Measurements from ENCODE around the gene CHGA.

The CHGA gene

DNA sequence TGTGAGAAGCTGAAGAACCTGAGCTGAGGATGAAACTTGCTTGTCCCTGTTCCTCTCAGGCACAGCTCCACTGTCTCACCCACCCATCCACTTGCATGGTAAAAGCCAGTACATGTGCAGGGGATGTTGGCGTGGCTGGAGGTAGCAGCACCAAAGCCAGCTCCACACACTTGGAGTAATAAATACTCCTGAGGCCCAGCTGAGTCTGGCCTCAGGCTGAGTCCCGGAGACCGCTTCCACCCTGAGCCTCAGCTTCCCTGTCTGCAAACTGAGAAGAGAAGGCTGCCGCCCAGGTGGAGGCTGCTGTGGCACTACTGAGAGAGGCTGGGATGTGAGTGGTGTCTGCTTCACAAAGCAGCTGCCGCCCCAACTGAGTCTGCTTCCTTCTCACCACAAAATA is 19.2 kb downstream of the CHGA start:
- no peak overlapping the region for H3K4me3 ChIP-seq (ENCODE audit: control insufficient read depth, low read depth, low read length)
- DNase-seq (ENCODE audit: low read depth): no peak
- TF ChIP-seq, protein P1, sequence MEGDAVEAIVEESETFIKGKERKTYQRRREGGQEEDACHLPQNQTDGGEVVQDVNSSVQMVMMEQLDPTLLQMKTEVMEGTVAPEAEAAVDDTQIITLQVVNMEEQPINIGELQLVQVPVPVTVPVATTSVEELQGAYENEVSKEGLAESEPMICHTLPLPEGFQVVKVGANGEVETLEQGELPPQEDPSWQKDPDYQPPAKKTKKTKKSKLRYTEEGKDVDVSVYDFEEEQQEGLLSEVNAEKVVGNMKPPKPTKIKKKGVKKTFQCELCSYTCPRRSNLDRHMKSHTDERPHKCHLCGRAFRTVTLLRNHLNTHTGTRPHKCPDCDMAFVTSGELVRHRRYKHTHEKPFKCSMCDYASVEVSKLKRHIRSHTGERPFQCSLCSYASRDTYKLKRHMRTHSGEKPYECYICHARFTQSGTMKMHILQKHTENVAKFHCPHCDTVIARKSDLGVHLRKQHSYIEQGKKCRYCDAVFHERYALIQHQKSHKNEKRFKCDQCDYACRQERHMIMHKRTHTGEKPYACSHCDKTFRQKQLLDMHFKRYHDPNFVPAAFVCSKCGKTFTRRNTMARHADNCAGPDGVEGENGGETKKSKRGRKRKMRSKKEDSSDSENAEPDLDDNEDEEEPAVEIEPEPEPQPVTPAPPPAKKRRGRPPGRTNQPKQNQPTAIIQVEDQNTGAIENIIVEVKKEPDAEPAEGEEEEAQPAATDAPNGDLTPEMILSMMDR (IDR thresholded peaks at IDR 0.05; ENCODE audit: control insufficient read depth, insufficient read depth, low read depth, low read length, missing control alignments): no peak

GRCh38 chr14:92942576-92942975 is 19.6 kb downstream of the CHGA start:
- H3K4me3 ChIP-seq (ENCODE audit: control insufficient read depth, low read depth, low read length): no peak overlapping the region
- TF ChIP-seq, protein P1 (IDR thresholded peaks at IDR 0.05; ENCODE audit: control insufficient read depth, insufficient read depth, low read depth, low read length, missing control alignments): no peak
- DNase-seq (ENCODE audit: low read depth): no peak

DNA sequence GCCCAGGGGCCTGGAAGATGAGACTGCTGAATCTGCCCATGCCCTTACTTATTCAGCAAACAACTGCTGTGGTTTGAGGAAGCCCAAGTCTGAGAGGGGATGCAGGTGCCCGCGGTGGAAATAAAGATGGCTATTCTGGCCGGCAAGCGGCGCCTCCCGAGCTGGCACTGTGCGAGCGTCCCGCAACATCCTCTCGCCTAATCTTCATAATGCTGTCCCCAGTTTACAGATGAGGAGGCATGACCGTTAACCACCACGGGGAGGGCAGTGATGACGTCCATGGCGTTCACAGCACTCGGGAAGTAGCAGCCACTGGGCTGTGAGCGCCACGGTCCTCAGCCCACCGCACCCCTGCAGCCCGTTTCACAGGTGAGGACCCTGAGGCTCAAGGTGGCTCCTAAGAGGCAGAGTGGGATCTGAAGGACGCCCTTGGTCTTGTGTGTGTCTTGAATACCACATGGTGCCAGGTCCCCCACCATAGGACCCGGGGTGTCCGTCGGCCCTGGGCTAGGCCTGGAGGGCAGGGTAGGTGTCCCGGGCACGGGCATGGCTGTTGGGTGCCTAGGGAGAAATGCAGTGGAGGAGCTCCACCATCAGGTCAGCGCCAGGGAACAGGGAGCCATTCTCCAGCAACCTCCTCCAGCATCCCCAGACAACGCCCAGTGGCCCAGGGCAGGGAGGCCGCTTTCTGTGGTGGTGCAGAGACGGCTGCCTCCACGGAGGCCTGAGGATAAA is 20.2 kb downstream of the CHGA start:
- H3K4me3 ChIP-seq (ENCODE audit: control insufficient read depth, low read depth, low read length): no peak overlapping the region
- DNase-seq (ENCODE audit: low read depth): no peak
- TF ChIP-seq, protein P1 (IDR thresholded peaks at IDR 0.05; ENCODE audit: control insufficient read depth, insufficient read depth, low read depth, low read length, missing control alignments): no peak

DNA sequence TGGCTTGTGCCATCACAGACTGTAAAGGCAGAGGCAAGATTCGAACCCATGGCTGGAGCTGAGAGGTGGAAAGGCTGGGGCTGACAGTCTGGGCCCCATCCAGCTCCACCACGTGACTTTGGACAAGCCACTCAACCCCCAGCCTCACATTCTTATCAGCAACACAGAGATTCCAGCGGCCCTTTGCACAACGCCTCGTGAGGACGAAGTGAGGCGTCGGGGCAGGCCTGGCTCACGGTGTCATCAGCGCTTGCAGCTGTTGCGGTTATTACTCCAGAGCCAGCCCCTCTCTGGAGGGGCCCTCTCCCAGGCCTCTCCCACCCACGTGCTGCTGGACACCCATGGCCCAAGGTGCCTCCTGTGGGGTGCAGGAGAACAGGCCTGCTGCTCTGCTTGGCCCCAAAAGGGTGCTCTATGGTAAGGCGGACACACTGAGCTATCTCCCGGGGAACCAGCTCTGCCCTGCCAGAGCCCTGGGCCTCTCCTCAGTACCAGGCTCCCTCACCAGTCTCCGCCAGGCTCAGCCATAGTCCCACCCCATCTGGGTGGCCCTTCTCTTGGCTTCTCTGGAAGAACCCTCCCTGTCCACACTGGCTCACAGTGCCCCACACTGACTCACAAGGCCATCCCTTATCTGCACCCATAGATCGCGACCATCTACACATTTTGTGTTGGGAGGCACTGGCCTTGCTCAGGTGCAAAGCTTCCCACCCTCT is 21.1 kb downstream of the CHGA start:
- no peak overlapping the region for H3K4me3 ChIP-seq (ENCODE audit: control insufficient read depth, low read depth, low read length)
- no peak for DNase-seq (ENCODE audit: low read depth)
- TF ChIP-seq, protein P1 (IDR thresholded peaks at IDR 0.05; ENCODE audit: control insufficient read depth, insufficient read depth, low read depth, low read length, missing control alignments): no peak

- DNase-seq (ENCODE audit: low read depth): no peak
- TF ChIP-seq, protein P1 (IDR thresholded peaks at IDR 0.05; ENCODE audit: control insufficient read depth, insufficient read depth, low read depth, low read length, missing control alignments): no peak
- H3K4me3 ChIP-seq (ENCODE audit: control insufficient read depth, low read depth, low read length): no peak overlapping the region
Measured at GRCh38 chr14:92944976-92945375, 22.0 kb downstream of the CHGA start.

DNA sequence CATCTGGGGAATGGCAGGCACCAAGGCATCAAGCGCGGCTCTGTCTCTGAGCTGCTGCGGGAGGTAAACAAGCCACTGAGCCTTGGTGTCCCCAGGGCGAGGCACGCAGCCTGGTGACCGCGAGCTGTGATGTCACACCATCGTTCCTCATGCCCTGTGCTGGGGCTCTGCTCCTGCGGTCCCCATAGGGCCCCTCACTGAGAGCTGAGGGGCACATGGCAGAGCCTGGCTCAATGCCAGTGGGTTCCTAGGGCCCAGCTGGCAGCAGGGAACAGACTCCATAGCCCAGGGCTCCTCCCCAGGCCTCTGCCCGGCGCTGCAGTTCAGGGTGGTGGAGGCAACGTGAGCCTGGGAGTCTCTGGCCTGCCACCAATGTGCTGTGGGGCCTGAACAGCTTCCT is 22.6 kb downstream of the CHGA start:
- TF ChIP-seq, protein P1 (IDR thresholded peaks at IDR 0.05; ENCODE audit: control insufficient read depth, insufficient read depth, low read depth, low read length, missing control alignments): no peak
- no peak for DNase-seq (ENCODE audit: low read depth)

More for the DNA sequence above, 22.6 kb downstream of the CHGA start:
- H3K4me3 ChIP-seq (ENCODE audit: control insufficient read depth, low read depth, low read length): no peak overlapping the region
